Fibroblast of villous mesenchyme (primary cell): ENCODE measurements around the gene IFIH1. TPM values are rescaled to one million over a fixed set of nuclear protein-coding genes. Genes with fewer than 3 reads are reported as not detected.

Experiments used
- DNase-seq: peaks from one replicate; pipeline ENCODE4 v3.0.0-alpha.2; 2010; ENCODE audit warnings: low read depth
- H3K4me3 ChIP-seq: 2 replicates; pipeline ENCODE4 v1.5.1; 2011; ENCODE audit warnings: low read depth, mild to moderate bottlenecking, low read length
- total RNA-seq: library from RNA; depleted of rRNA; stranded (reverse); fragments of >200 nt; gene quantifications from 2 replicates; pipeline ENCODE4 v1.2.3, GENCODE V29; 2012
- TF ChIP-seq, protein P1 (sequence below): IDR thresholded peaks from 2 replicates; pipeline ENCODE4 v1.5.1; 2012; ENCODE audit warnings: low read depth, mild to moderate bottlenecking, low read length; ENCODE audit not compliant: insufficient read depth

The IFIH1 gene
- total RNA-seq, 1 donor: 7.8 TPM

- TF ChIP-seq, protein P1, sequence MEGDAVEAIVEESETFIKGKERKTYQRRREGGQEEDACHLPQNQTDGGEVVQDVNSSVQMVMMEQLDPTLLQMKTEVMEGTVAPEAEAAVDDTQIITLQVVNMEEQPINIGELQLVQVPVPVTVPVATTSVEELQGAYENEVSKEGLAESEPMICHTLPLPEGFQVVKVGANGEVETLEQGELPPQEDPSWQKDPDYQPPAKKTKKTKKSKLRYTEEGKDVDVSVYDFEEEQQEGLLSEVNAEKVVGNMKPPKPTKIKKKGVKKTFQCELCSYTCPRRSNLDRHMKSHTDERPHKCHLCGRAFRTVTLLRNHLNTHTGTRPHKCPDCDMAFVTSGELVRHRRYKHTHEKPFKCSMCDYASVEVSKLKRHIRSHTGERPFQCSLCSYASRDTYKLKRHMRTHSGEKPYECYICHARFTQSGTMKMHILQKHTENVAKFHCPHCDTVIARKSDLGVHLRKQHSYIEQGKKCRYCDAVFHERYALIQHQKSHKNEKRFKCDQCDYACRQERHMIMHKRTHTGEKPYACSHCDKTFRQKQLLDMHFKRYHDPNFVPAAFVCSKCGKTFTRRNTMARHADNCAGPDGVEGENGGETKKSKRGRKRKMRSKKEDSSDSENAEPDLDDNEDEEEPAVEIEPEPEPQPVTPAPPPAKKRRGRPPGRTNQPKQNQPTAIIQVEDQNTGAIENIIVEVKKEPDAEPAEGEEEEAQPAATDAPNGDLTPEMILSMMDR: no peak
- no peak overlapping the region for H3K4me3 ChIP-seq
- no peak for DNase-seq
Observed at GRCh38 chr2:162315938-162316337, 2.5 kb downstream of the IFIH1 start.

- TF ChIP-seq, protein P1: no peak
- no peak overlapping the region for H3K4me3 ChIP-seq
- DNase-seq: no peak
Observed at GRCh38 chr2:162312853-162313252, 5.6 kb downstream of the IFIH1 start.

- H3K4me3 ChIP-seq: no peak overlapping the region
- DNase-seq: no peak
- TF ChIP-seq, protein P1: no peak
Observed at GRCh38 chr2:162308747-162309503, 9.6 kb downstream of the IFIH1 start.

GRCh38 chr2:162305901-162306300, 12.6 kb downstream of the IFIH1 start:
- no peak overlapping the region for H3K4me3 ChIP-seq
- no peak for DNase-seq
- TF ChIP-seq, protein P1: no peak

- H3K4me3 ChIP-seq: no peak overlapping the region
- TF ChIP-seq, protein P1: no peak
- DNase-seq: no peak
Observed at GRCh38 chr2:162301877-162302276, 16.6 kb downstream of the IFIH1 start.

DNA sequence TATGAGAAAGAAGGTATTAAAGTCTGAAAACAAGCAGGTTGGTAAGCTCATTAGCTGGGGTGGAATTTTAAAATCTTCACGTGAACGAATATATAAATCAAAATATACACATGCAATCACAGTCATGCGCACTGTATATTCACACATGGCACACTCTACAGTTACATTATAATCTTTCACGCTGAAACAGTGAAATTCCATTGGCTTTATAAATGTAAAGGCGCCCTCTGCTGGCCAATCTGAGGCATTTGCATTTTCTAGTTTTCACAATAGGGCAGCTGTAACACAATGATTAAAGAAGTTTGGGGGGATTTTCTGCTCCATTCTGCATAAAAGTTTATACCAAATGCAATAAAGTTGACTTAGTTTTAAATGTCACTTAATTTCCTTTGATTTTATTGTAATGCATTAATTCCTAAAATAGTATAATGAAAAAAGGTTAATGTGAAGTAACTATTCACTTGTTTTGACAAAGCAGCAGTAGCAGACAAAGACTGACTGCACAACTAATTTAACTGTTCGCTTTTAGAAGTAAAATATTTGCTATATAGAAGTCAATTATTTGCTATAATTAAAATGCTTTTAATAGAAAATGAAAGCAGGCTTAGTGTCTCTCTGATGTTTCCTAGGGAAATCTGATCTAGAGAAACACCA, 17.2 kb downstream of the IFIH1 start:
- peak; percentile 81 for DNase-seq
- TF ChIP-seq, protein P1: peak; percentile 72
- no peak overlapping the region for H3K4me3 ChIP-seq

- TF ChIP-seq, protein P1: no peak
- DNase-seq: peak; percentile 60
- H3K4me3 ChIP-seq: no peak overlapping the region
Observed at GRCh38 chr2:162300266-162300665, 18.2 kb downstream of the IFIH1 start.
